ENCODE measurements around the gene SF1. TPM values are rescaled to one million over a fixed set of nuclear protein-coding genes. Genes with fewer than 3 reads are reported as not detected.

The SF1 gene
- total and polyA plus RNA-seq, 2 donors (not counting 3 experiments of a cell fraction or from before 2014, with no cell fraction given): 95.0 to 342 TPM

- no peak for TF ChIP-seq POLR2A (IDR thresholded peaks at IDR 0.05; ENCODE audit: low read depth, low read length)
- TF ChIP-seq CTCF (IDR thresholded peaks at IDR 0.05; ENCODE audit: extremely low read depth in 1 of 2, insufficient read depth in 1 of 2, low read depth in 1 of 2, low read length in 2 of 2): peak; percentile 70 to 71
- peak; percentile 94 for TF ChIP-seq EZH2 (IDR thresholded peaks at IDR 0.05; ENCODE audit: borderline replicate concordance, low read depth, low read length, severe bottlenecking)
- no peaks in the 10 kb centered on the region for H4K20me1 ChIP-seq (replicated peaks; ENCODE audit: control insufficient read depth, extremely low read depth, insufficient read depth, low read length)
- no peaks in the 10 kb centered on the region for H3K36me3 ChIP-seq (ENCODE audit: control insufficient read depth in 2 of 2, extremely low read depth in 1 of 2, insufficient read depth in 2 of 2, low read length in 2 of 2)
- H2AFZ ChIP-seq (ENCODE audit: low read depth, low read length): peak within 1 kb of the TSS; percentile 85
- no peaks in the 10 kb centered on the region for H3K79me2 ChIP-seq (ENCODE audit: control insufficient read depth, insufficient read depth, low read length)
- peaks cover 27 to 32% of the 10 kb centered on the region in 2 experiments for H3K27me3 ChIP-seq (ENCODE audit: control insufficient read depth in 2 of 2, insufficient read depth in 2 of 2, low read length in 2 of 2)
- FAIRE-seq: no peak
- BruUV-seq (replicated peaks): no TSS peak
- no peak within 1 kb of the TSS for H3K9ac ChIP-seq (replicated peaks; ENCODE audit: extremely low read depth, insufficient read depth, low read length)
- intact Hi-C loops (cut with micrococcal nuclease) (no loop called here), dilution Hi-C loops (cut with MboI; ENCODE audit: extremely low pct_ligation_motif_present, low sequenced_read_pairs) (no loop called here)
- H3K27ac ChIP-seq (ENCODE audit: insufficient read depth, low read depth, low read length): no peak within 1 kb of the TSS
- peaks cover 13% of the 10 kb centered on the region for H3K4me1 ChIP-seq (ENCODE audit: control insufficient read depth, extremely low read depth, insufficient read depth, low read length)
- CTCF ChIA-PET: interaction anchor here (0.8 to 1.9 kb wide), 4 partner anchors 17 to 55 kb away, joined by 3 to 14 read pairs (median 9); partner anchors contain the start of gene NRXN2
- H3K9me3 ChIP-seq (replicated peaks; ENCODE audit: control insufficient read depth, insufficient read depth, low read length): no peaks in the 10 kb centered on the region
- peak within 1 kb of the TSS in 2 of 3 experiments; percentile 32 to 49 for H3K4me3 ChIP-seq (replicated peaks in 1 of 3; ENCODE audit: insufficient read depth in 1 of 3, low read depth in 1 of 3, low read length in 3 of 3)
- peak within 1 kb of the TSS; percentile 84 for H3K4me2 ChIP-seq (ENCODE audit: insufficient read depth, low read length)
- no peaks in the 10 kb centered on the region for H3K9me1 ChIP-seq (replicated peaks; ENCODE audit: control insufficient read depth, extremely low read depth, insufficient read depth, low read length)
- POLR2A ChIA-PET: no interaction called here
- DNase-seq (ENCODE audit: low read depth, low spot score): peak; percentile 30
Measured at GRCh38 chr11:64743591-64744543, 34.5 kb downstream of the SF1 start, which contains the start of gene RASGRP2. Gene RASGRP2, minus strand, starts transcription at chr11:64744142. Its CDS starts 1,276 bp downstream, at chr11:64742866.

All from endothelial cell of umbilical vein (primary cell).